ENCODE measurements around the gene B3GALT4.

Gene B3GALT4

GRCh38 chr6:33292996-33293682 lies 16.2 kb downstream of the B3GALT4 start:
- DNase-seq, result no peak

GRCh38 chr6:33294086-33294823 lies 17.3 kb downstream of the B3GALT4 start:
- no peak for DNase-seq

DNA sequence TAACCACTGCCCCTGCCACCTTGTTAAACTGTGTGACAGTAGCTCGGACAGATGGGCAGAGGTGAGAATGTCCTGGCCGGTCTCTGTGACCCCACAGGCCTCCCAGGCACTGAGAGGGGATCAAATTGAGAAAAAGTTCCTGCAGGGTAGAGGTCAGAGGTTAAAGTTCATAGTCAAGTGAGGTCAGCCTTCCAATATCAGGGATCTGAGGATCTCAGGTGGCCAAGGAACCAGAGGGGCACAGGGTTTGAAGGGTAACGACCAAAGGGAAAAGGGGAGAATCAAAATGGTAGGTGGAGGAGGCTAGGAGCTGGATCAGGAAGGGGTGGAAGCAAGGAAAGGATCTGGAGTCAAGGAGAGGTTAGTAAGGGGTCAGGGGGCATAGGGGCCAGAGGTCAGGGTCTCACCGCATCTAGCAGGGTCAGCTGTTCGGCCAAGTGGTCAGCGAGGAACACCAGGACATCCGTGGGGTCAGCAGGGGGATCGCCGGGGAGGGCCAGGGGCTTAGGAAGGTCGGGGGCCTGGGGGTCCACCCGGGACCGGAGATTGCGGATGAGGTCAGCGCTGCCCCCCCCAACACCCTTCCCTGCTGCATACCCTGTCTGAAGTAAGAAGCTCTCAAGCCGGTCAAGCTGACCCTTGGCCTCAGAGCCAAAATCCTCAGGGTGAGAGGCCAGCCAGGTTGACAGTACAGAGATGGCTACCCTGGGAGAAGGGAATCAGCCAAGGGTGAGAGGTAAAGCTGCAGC lies 18.9 kb downstream of the B3GALT4 start:
- no peak for DNase-seq

DNA sequence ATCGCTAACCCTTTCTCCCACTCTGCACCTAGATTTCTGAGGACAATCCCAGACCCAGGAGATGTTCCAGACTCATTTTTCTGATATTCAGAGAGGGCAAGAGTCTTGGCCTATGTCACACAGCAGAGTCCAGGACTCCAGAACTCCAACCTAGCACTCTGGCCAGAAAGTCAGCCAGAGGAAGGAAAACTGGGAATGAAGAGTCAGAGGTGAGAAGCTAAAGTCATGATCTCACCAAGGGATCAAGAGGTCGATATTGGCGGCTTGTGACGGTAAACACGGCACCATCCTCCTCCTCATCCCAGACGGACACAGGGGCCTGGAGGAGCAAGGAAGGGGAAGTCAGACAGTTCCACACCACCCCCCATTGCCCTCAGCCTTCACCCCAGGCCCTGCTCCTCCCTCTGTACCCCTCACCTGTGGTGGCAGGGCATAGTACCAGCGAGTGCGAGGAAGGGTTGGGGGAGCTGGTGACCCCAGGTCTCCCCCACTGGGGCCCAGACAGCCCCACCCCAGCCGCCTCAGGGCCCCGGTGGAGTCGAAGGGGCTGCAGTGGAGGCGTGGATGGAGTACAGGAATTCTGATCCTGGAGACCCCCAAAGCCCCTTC lies 20.0 kb downstream of the B3GALT4 start:
- no peak for DNase-seq

- DNase-seq, result peak; percentile 49
Measured at GRCh38 chr6:33297406-33297955, 20.6 kb downstream of the B3GALT4 start.

- DNase-seq, result peak; percentile 91
Measured at GRCh38 chr6:33297956-33298772, 21.2 kb downstream of the B3GALT4 start.

GRCh38 chr6:33298773-33299236 lies 21.9 kb downstream of the B3GALT4 start, which contains the start of gene RGL2:
TSS of gene RGL2 (minus strand) at chr6:33298942. CDS start at chr6:33298610, 332 bp downstream.
- peak; percentile 91 for DNase-seq

- DNase-seq, result peak; percentile 95
Measured at GRCh38 chr6:33299237-33299944, 22.5 kb downstream of the B3GALT4 start.

- no peak for DNase-seq
Measured at GRCh38 chr6:33301877-33302276, 25.0 kb downstream of the B3GALT4 start.

GRCh38 chr6:33304216-33304615 lies 27.3 kb downstream of the B3GALT4 start:
- no peak for DNase-seq

DNA sequence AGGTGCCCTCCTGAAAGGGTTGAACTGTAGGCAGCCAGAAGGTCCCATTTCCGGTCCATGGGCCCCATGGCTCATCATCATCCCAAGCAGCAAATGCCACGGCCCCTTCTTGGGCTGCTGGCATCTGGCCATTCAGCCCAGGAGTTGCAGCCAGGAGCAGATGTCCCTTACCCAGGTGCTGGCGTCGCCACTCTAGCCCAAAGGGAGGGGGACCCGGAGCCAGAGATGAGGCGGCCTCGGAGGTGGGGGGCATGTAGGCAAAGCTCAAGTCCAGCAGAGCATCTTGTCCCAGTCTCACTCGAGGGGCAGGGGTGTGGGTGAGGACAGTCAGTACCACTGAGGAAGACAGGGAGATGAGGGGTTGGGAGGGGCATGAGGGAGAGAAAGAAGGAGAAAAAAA lies 28.1 kb downstream of the B3GALT4 start:
- no peak for DNase-seq

- DNase-seq, result no peak
Measured at GRCh38 chr6:33306356-33306755, 29.4 kb downstream of the B3GALT4 start.

- peak; percentile 74 for DNase-seq
Measured at GRCh38 chr6:33312361-33313104, 35.6 kb downstream of the B3GALT4 start.

DNA sequence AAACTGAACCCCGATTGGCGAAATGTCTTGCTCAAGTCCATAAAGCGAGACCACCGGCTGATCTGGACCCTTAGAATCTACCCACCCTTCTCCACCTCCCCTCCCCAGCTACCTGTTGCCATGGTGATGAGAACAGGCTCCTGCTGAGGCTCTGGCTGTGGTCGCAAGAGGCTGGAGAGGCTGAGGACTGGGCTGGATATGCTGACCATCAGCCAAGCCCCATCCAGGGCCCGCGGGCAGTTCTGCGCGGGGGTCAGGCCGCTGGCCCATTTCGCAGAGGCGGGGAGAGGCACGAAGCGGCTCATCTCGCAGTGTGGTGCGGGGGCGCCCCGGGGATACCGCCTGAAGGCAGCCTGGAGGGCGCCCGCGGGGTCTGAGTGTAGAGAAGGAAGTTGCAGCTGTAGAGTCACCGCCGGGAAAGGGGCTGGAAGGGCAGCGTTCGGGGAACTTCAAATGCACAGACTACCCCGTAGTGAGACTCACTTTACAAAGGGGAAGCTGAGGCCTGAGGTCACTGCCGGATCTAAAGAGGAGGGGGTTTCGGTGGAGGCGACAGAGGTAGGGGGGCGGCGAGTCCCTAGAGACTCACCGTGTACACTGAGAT lies 36.3 kb downstream of the B3GALT4 start:
- peak; percentile 67 for DNase-seq

GRCh38 chr6:33313709-33314514 lies 37.0 kb downstream of the B3GALT4 start, which contains the start of gene TAPBP:
TSS of gene TAPBP (minus strand) at chr6:33314078. CDS start at chr6:33314041, 37 bp downstream.
- DNase-seq, result peak; percentile 74

DNA sequence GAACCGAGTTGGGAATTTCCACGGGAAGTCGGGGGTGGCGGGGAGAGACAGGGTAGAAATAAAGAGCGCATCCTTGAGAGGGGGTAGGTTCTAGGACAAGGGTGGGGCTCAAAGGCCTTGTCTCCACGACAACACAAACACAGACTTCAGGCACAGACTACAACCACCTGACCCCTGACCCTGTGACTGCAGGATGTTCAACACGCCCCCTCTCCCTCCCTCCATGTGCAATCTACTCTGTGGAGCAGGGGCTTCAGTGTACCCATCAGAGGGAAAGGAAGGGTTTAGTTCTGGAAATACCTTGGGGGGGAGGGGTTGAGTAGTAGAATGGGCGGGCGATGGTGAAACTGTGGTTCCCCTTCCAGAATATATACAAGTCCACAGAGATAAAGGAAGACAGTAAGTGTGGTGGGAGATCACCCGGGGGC lies 37.6 kb downstream of the B3GALT4 start:
- peak; percentile 80 for DNase-seq

DNA sequence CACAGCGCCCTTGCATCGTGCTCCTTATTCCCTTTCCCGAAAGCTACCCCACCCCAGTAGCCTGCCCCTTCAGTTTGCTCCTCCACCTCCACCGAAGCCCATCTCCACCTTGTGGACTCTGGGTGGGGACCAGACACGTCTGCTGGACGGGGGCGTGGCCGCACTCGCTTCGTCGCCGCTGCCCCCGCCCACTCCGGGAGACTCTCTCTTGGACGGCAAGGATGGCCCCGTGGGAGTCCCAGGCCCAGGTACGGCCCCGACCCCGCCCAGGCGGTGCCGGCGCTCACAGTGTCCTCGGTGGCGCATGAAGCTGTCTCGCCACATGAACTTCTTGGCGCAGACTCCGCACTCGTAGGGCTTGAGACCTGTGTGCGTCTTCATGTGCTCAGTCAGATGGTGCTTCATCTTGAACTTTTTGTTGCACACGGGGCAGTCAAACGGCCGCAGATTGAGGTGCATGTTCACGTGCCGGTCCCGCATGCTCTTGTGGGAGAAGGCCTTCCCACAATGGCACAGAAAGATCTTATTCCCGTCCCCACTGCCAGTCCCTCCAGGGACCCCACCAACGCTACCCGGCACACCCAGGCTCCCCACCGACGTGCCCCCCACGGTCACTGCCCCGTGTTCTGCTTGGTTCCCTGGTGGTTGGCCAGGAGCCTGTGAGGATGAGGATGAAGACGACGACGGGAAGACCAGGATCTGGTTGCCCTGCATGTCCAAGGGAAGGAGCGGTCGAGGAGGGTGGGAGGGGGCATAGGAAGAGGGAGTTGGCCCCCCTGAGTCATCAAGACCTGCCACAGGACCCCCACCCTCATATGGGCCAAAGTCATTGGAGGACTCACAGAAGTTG lies 38.2 kb downstream of the B3GALT4 start:
- DNase-seq, result no peak

All from femur (tissue), 1 donor.